Omental fat pad (tissue), 4 donors: ENCODE measurements around the gene RTN4RL1. TPM values are rescaled to one million over a fixed set of nuclear protein-coding genes. Genes with fewer than 3 reads are reported as not detected.

Experiments
- ATAC-seq: fragments of 150-250 bp; one replicate; pipeline ENCODE4 v1.9.1; 2016; ENCODE audit warnings: mild to moderate bottlenecking, moderate library complexity; ENCODE audit not compliant: low FRiP score
- DNase-seq: peaks from one replicate; pipeline ENCODE4 v3.0.0-alpha.2; 2019; ENCODE audit warnings: low spot score
- total RNA-seq, 4 donors: library from RNA; depleted of rRNA; stranded (reverse); fragments of >200 nt; gene quantifications; one replicate each; pipeline ENCODE4 v1.1.0, GENCODE V29; 2016
- TF ChIP-seq, protein P1 (sequence below), 3 donors: fragments of 450-650 bp; IDR thresholded peaks; one replicate each; pipeline ENCODE4 v1.5.1; 2016 to 2017; ENCODE audit warnings: antibody characterized with exemption in 3 of 3, mild to moderate bottlenecking in 3 of 3, moderate library complexity in 2 of 3

Gene RTN4RL1
- total RNA-seq, 4 donors from 2014 or later, result 4.5 to 5.2 (median 4.6) TPM

GRCh38 chr17:2029911-2030778, 5.0 kb upstream of the RTN4RL1 start, which contains the start of gene DPH1:
DPH1 (plus strand) TSS chr17:2030153; CDS start chr17:2030170, 17 bp downstream.
- TF ChIP-seq, protein P1, sequence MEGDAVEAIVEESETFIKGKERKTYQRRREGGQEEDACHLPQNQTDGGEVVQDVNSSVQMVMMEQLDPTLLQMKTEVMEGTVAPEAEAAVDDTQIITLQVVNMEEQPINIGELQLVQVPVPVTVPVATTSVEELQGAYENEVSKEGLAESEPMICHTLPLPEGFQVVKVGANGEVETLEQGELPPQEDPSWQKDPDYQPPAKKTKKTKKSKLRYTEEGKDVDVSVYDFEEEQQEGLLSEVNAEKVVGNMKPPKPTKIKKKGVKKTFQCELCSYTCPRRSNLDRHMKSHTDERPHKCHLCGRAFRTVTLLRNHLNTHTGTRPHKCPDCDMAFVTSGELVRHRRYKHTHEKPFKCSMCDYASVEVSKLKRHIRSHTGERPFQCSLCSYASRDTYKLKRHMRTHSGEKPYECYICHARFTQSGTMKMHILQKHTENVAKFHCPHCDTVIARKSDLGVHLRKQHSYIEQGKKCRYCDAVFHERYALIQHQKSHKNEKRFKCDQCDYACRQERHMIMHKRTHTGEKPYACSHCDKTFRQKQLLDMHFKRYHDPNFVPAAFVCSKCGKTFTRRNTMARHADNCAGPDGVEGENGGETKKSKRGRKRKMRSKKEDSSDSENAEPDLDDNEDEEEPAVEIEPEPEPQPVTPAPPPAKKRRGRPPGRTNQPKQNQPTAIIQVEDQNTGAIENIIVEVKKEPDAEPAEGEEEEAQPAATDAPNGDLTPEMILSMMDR (IDR thresholded peaks at IDR 0.05), result no peak
- ATAC-seq (peak; percentile 65), DNase-seq (no peak)

DNA sequence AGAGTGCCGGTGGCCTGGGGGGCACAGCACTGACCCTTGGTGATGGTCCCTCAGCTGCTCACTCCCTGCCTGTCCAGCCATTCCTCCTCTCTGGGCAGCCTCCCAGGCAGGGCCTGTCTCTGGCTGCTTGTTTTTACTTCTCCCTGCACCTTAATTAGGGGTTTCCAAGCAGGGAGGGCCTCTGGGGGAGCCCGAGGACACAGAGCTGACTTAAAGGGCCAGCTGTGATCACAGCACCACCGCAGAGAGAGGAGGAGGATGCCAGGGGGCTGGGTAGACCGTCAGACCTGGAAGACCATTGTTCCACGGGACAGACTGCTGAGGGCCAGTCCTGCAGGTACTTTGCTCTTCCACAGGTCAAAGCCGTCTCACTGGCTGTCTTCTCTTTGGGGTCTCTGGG, 3.6 kb upstream of the RTN4RL1 start:
- DNase-seq (no peak), ATAC-seq (no peak)
- TF ChIP-seq, protein P1 (IDR thresholded peaks at IDR 0.05), result no peak

DNA sequence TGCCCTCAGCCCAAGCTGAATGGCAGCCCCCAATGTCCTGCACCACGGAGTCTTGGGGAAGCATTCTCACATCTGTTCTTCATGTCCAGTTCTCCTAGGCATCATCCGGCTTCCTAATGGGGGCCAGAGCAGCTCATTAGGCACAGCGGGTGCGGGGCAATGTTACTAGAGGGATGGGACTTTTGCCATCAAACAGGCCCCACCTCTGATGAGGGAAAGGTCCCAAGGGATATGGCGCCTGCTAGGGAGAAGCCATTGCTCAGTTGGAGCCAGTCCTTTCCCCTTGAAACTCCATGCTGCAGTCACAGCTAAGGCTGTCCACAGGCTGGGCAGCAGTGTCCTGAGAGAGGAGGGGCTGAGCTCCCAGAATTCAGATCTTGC, 3.1 kb upstream of the RTN4RL1 start:
- TF ChIP-seq, protein P1 (IDR thresholded peaks at IDR 0.05), result no peak
- DNase-seq (no peak), ATAC-seq (no peak)

DNA sequence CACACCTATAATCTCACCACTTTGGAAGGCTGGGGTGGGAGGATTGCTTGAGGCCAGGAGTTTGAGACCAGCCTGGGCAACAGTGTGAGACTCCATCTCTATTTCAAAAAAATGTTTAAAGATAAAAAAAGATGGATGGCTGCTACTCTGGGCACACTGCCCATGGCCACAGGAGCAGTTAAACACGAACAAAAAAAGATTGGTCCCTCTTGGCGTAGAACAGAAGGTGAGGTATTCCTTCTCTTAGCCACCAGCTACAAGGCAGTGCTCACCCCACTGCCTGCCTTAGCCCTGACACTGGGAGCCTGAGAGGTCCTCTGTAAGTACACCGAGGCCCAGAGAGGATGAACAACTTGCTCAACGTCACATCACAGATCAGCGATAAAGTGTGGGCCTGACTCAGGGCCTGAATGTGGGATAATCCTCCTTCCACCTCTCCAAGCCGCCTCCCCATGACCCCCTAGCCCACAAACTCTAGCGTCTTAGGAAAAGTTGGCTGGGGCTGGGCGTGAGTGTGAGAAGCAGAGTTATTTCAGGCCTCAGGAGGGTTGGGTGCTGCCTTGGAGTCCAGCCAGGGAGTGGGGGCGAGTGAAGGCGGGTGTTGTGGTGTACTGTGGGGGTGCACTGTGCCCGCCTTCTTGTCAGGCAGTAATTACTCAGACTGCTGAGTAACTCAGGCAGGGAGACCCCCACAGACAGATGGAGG, 2.5 kb upstream of the RTN4RL1 start:
- ATAC-seq, result no peak
- DNase-seq, result no peak
- TF ChIP-seq, protein P1 (IDR thresholded peaks at IDR 0.05), result no peak

- ATAC-seq (peak; percentile 22), DNase-seq (no peak)
- TF ChIP-seq, protein P1 (IDR thresholded peaks at IDR 0.05), result peak in 1 of 3 donors; percentile 31
Observed at GRCh38 chr17:2025622-2026309, 632 bp upstream of the RTN4RL1 start.

GRCh38 chr17:2024572-2025219, 438 bp downstream of the RTN4RL1 start:
- TF ChIP-seq, protein P1 (IDR thresholded peaks at IDR 0.05), result no peak
- DNase-seq, result no peak
- ATAC-seq, result no peak
